Measurements from ENCODE around the gene GAB1. TPM values are rescaled to one million over a fixed set of nuclear protein-coding genes. Genes with fewer than 3 reads are reported as not detected.

Gene GAB1
- total and polyA plus RNA-seq, 4 donors, result 2.4 to 31.3 (median 6.9) TPM

DNA sequence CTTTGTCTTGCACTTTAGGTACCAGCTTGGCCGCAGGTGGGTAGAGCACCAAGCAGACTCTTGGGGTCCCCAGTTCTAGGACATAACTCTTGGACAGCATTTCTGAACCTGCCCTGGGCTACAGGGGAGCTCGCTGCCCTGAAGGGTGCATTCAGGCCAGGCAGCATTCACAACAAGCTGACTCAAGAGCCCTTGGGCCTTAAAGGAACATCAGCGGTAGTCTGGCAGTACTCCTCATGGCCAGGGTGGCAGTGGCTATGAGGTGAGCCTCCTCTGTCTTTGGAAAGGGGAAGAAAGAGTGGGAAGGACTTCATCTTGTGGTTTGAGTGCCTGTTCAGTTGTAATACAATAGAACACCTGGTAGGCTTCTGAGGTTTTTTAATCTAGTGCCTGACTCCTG lies 152.0 kb downstream of the GAB1 start:
- DNase-seq (ENCODE audit: low spot score), result no peak
- 97% methylated on average over 3 of the region's 3 CpGs for WGBS
- H3K9ac ChIP-seq (ENCODE audit: low read depth in 1 of 2, low read length in 2 of 2), result no peak overlapping the region
- H3K36me3 ChIP-seq (ENCODE audit: control insufficient read depth in 4 of 4, insufficient read depth in 3 of 4, low read depth in 1 of 4, low read length in 3 of 4), result no peaks in the 10 kb centered on the region
- no peak overlapping the region for H3K4me3 ChIP-seq (ENCODE audit: low read depth in 1 of 3, low read length in 3 of 3)
- no peaks in the 10 kb centered on the region for H3K9me3 ChIP-seq (ENCODE audit: control insufficient read depth in 4 of 4, low read length in 3 of 4)
- TF ChIP-seq, protein P1, sequence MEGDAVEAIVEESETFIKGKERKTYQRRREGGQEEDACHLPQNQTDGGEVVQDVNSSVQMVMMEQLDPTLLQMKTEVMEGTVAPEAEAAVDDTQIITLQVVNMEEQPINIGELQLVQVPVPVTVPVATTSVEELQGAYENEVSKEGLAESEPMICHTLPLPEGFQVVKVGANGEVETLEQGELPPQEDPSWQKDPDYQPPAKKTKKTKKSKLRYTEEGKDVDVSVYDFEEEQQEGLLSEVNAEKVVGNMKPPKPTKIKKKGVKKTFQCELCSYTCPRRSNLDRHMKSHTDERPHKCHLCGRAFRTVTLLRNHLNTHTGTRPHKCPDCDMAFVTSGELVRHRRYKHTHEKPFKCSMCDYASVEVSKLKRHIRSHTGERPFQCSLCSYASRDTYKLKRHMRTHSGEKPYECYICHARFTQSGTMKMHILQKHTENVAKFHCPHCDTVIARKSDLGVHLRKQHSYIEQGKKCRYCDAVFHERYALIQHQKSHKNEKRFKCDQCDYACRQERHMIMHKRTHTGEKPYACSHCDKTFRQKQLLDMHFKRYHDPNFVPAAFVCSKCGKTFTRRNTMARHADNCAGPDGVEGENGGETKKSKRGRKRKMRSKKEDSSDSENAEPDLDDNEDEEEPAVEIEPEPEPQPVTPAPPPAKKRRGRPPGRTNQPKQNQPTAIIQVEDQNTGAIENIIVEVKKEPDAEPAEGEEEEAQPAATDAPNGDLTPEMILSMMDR (IDR thresholded peaks at IDR 0.05; ENCODE audit: low read depth, low read length, missing input control), result no peak
- TF ChIP-seq RAD21 (IDR thresholded peaks at IDR 0.05) (no peak), HNF4G (IDR thresholded peaks at IDR 0.05) (no peak), GABPA (IDR thresholded peaks at IDR 0.05 in 1 of 2, conservative IDR thresholded peaks at IDR 0.05 in 1 of 2) (no peak), HNF4A (conservative IDR thresholded peaks at IDR 0.05) (no peak), FOXA1 (IDR thresholded peaks at IDR 0.05) (no peak), JUND (IDR thresholded peaks at IDR 0.05) (no peak), FOXA2 (IDR thresholded peaks at IDR 0.05) (no peak), YY1 (IDR thresholded peaks at IDR 0.05) (no peak), NR2F2 (IDR thresholded peaks at IDR 0.05) (no peak), TAF1 (conservative IDR thresholded peaks at IDR 0.05) (no peak), SP1 (IDR thresholded peaks at IDR 0.05) (no peak), EGR1 (IDR thresholded peaks at IDR 0.05; ENCODE audit: low read depth in 2 of 2) (no peak)
- TF ChIP-seq, protein P2, sequence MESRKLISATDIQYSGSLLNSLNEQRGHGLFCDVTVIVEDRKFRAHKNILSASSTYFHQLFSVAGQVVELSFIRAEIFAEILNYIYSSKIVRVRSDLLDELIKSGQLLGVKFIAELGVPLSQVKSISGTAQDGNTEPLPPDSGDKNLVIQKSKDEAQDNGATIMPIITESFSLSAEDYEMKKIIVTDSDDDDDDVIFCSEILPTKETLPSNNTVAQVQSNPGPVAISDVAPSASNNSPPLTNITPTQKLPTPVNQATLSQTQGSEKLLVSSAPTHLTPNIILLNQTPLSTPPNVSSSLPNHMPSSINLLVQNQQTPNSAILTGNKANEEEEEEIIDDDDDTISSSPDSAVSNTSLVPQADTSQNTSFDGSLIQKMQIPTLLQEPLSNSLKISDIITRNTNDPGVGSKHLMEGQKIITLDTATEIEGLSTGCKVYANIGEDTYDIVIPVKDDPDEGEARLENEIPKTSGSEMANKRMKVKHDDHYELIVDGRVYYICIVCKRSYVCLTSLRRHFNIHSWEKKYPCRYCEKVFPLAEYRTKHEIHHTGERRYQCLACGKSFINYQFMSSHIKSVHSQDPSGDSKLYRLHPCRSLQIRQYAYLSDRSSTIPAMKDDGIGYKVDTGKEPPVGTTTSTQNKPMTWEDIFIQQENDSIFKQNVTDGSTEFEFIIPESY (IDR thresholded peaks at IDR 0.05), result no peak
- TF ChIP-seq, protein P3, sequence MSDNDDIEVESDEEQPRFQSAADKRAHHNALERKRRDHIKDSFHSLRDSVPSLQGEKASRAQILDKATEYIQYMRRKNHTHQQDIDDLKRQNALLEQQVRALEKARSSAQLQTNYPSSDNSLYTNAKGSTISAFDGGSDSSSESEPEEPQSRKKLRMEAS (IDR thresholded peaks at IDR 0.05), result no peak
- TF ChIP-seq, protein P4, sequence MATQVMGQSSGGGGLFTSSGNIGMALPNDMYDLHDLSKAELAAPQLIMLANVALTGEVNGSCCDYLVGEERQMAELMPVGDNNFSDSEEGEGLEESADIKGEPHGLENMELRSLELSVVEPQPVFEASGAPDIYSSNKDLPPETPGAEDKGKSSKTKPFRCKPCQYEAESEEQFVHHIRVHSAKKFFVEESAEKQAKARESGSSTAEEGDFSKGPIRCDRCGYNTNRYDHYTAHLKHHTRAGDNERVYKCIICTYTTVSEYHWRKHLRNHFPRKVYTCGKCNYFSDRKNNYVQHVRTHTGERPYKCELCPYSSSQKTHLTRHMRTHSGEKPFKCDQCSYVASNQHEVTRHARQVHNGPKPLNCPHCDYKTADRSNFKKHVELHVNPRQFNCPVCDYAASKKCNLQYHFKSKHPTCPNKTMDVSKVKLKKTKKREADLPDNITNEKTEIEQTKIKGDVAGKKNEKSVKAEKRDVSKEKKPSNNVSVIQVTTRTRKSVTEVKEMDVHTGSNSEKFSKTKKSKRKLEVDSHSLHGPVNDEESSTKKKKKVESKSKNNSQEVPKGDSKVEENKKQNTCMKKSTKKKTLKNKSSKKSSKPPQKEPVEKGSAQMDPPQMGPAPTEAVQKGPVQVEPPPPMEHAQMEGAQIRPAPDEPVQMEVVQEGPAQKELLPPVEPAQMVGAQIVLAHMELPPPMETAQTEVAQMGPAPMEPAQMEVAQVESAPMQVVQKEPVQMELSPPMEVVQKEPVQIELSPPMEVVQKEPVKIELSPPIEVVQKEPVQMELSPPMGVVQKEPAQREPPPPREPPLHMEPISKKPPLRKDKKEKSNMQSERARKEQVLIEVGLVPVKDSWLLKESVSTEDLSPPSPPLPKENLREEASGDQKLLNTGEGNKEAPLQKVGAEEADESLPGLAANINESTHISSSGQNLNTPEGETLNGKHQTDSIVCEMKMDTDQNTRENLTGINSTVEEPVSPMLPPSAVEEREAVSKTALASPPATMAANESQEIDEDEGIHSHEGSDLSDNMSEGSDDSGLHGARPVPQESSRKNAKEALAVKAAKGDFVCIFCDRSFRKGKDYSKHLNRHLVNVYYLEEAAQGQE (IDR thresholded peaks at IDR 0.05), result no peak
- TF ChIP-seq, protein P5, sequence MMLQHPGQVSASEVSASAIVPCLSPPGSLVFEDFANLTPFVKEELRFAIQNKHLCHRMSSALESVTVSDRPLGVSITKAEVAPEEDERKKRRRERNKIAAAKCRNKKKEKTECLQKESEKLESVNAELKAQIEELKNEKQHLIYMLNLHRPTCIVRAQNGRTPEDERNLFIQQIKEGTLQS (IDR thresholded peaks at IDR 0.05), result no peak
- no peaks in the 10 kb centered on the region for H3K4me1 ChIP-seq (ENCODE audit: control insufficient read depth in 4 of 4, insufficient read depth in 4 of 4, low read length in 3 of 4)
- no peaks in the 10 kb centered on the region for H3K27me3 ChIP-seq (ENCODE audit: control insufficient read depth in 4 of 4, insufficient read depth in 4 of 4, low read length in 3 of 4)
- H3K27ac ChIP-seq (ENCODE audit: low read depth in 1 of 2, low read length in 2 of 2), result no peak overlapping the region

DNA sequence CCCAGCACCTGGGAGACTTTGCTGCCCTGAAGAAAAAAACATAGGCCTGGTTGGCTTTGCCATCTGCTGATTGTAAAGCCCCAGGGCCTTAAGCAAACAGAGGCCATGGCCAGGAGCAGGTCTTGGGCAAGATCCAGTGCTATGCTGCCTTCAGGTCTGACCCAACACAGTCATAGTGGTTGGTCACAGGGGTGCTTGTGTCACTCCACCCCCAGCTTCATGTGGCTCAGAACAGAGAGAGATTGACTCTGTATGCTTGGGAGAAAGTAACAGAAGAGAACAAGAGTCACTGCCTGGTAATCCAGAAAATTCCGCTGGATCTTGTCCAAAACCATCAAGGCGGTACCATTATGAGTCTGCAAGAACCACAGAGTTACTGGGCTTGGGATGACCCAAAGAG lies 152.4 kb downstream of the GAB1 start:
- Histone ChIP-seq H3K27ac (ENCODE audit: low read depth in 1 of 2, low read length in 2 of 2) (no peak overlapping the region), H3K27me3 (ENCODE audit: control insufficient read depth in 4 of 4, insufficient read depth in 4 of 4, low read length in 3 of 4) (no peaks in the 10 kb centered on the region), H3K4me3 (ENCODE audit: low read depth in 1 of 3, low read length in 3 of 3) (no peak overlapping the region), H3K4me1 (ENCODE audit: control insufficient read depth in 4 of 4, insufficient read depth in 4 of 4, low read length in 3 of 4) (no peaks in the 10 kb centered on the region), H3K9me3 (ENCODE audit: control insufficient read depth in 4 of 4, low read length in 3 of 4) (no peaks in the 10 kb centered on the region), H3K36me3 (ENCODE audit: control insufficient read depth in 4 of 4, insufficient read depth in 3 of 4, low read depth in 1 of 4, low read length in 3 of 4) (no peaks in the 10 kb centered on the region), H3K9ac (ENCODE audit: low read depth in 1 of 2, low read length in 2 of 2) (no peak overlapping the region)
- DNase-seq (ENCODE audit: low spot score), result no peak
- WGBS, result 98% methylated on average over 2 of the region's 2 CpGs
- TF ChIP-seq EGR1 (IDR thresholded peaks at IDR 0.05; ENCODE audit: low read depth in 2 of 2), result no peak
- TF ChIP-seq YY1 (IDR thresholded peaks at IDR 0.05), result no peak
- TF ChIP-seq NR2F2 (IDR thresholded peaks at IDR 0.05), result no peak
- TF ChIP-seq, protein P4 (IDR thresholded peaks at IDR 0.05), result no peak
- no peak for TF ChIP-seq JUND (IDR thresholded peaks at IDR 0.05)
- TF ChIP-seq RXRA (IDR thresholded peaks at IDR 0.05), result no peak
- TF ChIP-seq, protein P2 (IDR thresholded peaks at IDR 0.05), result no peak
- TF ChIP-seq TAF1 (conservative IDR thresholded peaks at IDR 0.05), result no peak
- TF ChIP-seq, protein P3 (IDR thresholded peaks at IDR 0.05), result no peak
- TF ChIP-seq FOXA1 (IDR thresholded peaks at IDR 0.05), result no peak
- TF ChIP-seq RAD21 (IDR thresholded peaks at IDR 0.05), result no peak
- TF ChIP-seq HNF4G (IDR thresholded peaks at IDR 0.05), result no peak

All from liver (tissue), 9 donors.